SK-N-SH treated with all-trans-retinoic acid at 6 μM for 48 hours (cell line): Measurements from ENCODE around the gene WDR91.

Experiments
- ATAC-seq: fragments of 200-7000 bp; cut with Tn5 transposase; 3 replicates; pipeline ENCODE4 v1.9.1; 2020; ENCODE audit warnings: mild to moderate bottlenecking, moderate library complexity
- ARNTL ChIP-seq: fragments of 450-650 bp; formaldehyde crosslinking; IDR thresholded peaks from 2 replicates; pipeline ENCODE4 v1.5.0; 2020; ENCODE audit warnings: low read depth, mild to moderate bottlenecking, moderate library complexity, borderline replicate concordance
- BACH2 ChIP-seq: fragments of 250-450 bp; sonication (Bioruptor Pico); IDR thresholded peaks from 2 replicates; pipeline ENCODE4 v1.9.0; 2021; ENCODE audit warnings: mild to moderate bottlenecking, borderline replicate concordance
- CSDC2 ChIP-seq: fragments of 250-450 bp; sonication (Bioruptor Pico); IDR thresholded peaks from 2 replicates; pipeline ENCODE4 v1.5.0; 2020; ENCODE audit warnings: mild to moderate bottlenecking, moderate library complexity
- CSRNP3 ChIP-seq: fragments of 250-450 bp; sonication (Bioruptor Pico); IDR thresholded peaks from 2 replicates; pipeline ENCODE4 v1.5.1; 2021; ENCODE audit warnings: mild to moderate bottlenecking, moderate library complexity
- GLIS3 ChIP-seq: fragments of 250-450 bp; sonication (Bioruptor Pico); IDR thresholded peaks from 2 replicates; pipeline ENCODE4 v1.5.0; 2020; ENCODE audit warnings: mild to moderate bottlenecking, moderate library complexity
- OSR1 ChIP-seq: fragments of 250-450 bp; sonication (Bioruptor Pico); IDR thresholded peaks from 2 replicates; pipeline ENCODE4 v1.8.0; 2022; ENCODE audit warnings: moderate library complexity, mild to moderate bottlenecking, inconsistent platforms
- POU6F1 ChIP-seq: fragments of 250-450 bp; sonication (Bioruptor Pico); IDR thresholded peaks from 2 replicates; pipeline ENCODE4 v1.8.0; 2021; ENCODE audit warnings: low read depth, mild to moderate bottlenecking, moderate library complexity, borderline replicate concordance
- PPARA ChIP-seq: fragments of 250-450 bp; sonication (Bioruptor Pico); IDR thresholded peaks from 2 replicates; pipeline ENCODE4 v1.5.0; 2020; ENCODE audit warnings: mild to moderate bottlenecking, borderline replicate concordance
- RARB ChIP-seq: fragments of 250-450 bp; sonication (Bioruptor Pico); IDR thresholded peaks from 2 replicates; pipeline ENCODE4 v1.8.0; 2021; ENCODE audit warnings: mild to moderate bottlenecking, moderate library complexity
- SNAI2 ChIP-seq: fragments of 250-450 bp; sonication (Bioruptor Pico); IDR thresholded peaks from 2 replicates; pipeline ENCODE4 v1.5.0; 2020; ENCODE audit warnings: mild to moderate bottlenecking, moderate library complexity
- TCF4 ChIP-seq: fragments of 250-450 bp; sonication (Bioruptor Pico); IDR thresholded peaks from 2 replicates; pipeline ENCODE4 v1.8.0; 2021; ENCODE audit warnings: mild to moderate bottlenecking, moderate library complexity, borderline replicate concordance
- TOX ChIP-seq: fragments of 250-450 bp; sonication (Bioruptor Pico); IDR thresholded peaks from 2 replicates; pipeline ENCODE4 v1.8.0; 2021; ENCODE audit warnings: mild to moderate bottlenecking, moderate library complexity, borderline replicate concordance
- TSHZ2 ChIP-seq: fragments of 250-450 bp; sonication (Bioruptor Pico); IDR thresholded peaks from 2 replicates; pipeline ENCODE4 v1.5.0; 2020; ENCODE audit warnings: mild to moderate bottlenecking, moderate library complexity
- ZC3H10 ChIP-seq: fragments of 250-450 bp; sonication (Bioruptor Pico); IDR thresholded peaks from 2 replicates; pipeline ENCODE4 v1.5.1; 2021; ENCODE audit warnings: mild to moderate bottlenecking, moderate library complexity
- ZFP30 ChIP-seq: fragments of 450-650 bp; formaldehyde crosslinking; IDR thresholded peaks from 2 replicates; pipeline ENCODE4 v1.5.0; 2022; ENCODE audit warnings: mild to moderate bottlenecking, moderate library complexity
- ZNF565 ChIP-seq: fragments of 450-650 bp; formaldehyde crosslinking; conservative IDR thresholded peaks from 2 replicates; pipeline ENCODE4 v1.5.0; 2020; ENCODE audit warnings: low read depth, mild to moderate bottlenecking, moderate library complexity
- ZNF70 ChIP-seq: fragments of 450-650 bp; formaldehyde crosslinking; IDR thresholded peaks from 2 replicates; pipeline ENCODE4 v1.5.0; 2020; ENCODE audit warnings: mild to moderate bottlenecking, moderate library complexity
- ZNF8 ChIP-seq: fragments of 450-650 bp; formaldehyde crosslinking; IDR thresholded peaks from 2 replicates; pipeline ENCODE4 v1.5.0; 2020; ENCODE audit warnings: mild to moderate bottlenecking, moderate library complexity
- TF ChIP-seq, protein P1 (sequence below): fragments of 250-450 bp; sonication (Bioruptor Pico); IDR thresholded peaks from 2 replicates; pipeline ENCODE4 v1.5.1; 2020; ENCODE audit warnings: low read depth, mild to moderate bottlenecking, moderate library complexity

Gene WDR91

DNA sequence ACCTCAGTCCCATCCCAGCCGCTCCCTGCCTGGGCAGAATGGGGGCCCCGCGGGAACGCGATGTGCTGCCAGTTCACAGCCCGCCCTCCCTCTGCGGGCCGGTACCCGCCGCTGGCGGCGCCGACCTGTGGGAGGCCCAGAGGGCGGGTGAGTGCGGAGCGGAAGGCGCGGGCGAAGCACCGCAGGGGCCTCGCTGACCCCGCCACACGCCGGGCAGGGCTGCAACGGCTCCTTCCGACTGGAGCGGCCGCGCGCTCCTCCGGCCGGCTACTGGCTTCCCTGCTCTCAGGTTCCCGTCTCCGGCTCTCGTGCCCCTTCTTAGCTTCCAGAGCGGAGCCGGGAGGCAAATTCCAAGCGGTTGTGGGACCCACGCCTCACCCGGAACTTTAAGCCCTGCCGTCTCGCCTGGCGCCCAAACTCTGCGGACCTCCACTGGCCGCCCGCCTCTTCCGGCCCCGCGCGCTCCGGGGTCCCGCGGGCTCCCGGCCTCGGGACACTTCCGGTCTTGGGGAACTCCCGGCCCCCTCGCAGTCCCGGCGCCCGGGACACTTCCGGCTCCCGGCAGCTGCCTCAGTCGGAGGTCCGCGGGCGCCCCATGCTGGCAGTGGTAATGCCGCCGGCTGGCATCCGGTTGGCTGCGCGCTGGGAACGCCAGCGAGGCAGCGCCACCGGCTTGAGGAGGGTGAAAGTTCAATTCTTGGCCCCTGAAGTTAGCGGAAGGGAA is 40.9 kb downstream of the WDR91 start, which contains the start of gene CYREN (continued):
- TF ChIP-seq ARNTL (CRISPR knock-in tag) (no peak), TOX (no peak), ZFP30 (CRISPR knock-in tag) (no peak; the same call in 1 of the 2 replicates), RARB (CRISPR knock-in tag) (peak; percentile 51; the same call in 1 of the 2 replicates), BACH2 (CRISPR knock-in tag) (no peak)
- TF ChIP-seq, all 23 proteins: peak for 7

GRCh38 chr7:135169964-135170273 is 41.4 kb downstream of the WDR91 start:
- ATAC-seq: no peak; the same call in 2 of the 3 replicates

GRCh38 chr7:135169141-135169963 is 42.0 kb downstream of the WDR91 start:
- TF ChIP-seq ZC3H10 (CRISPR knock-in tag) (no peak), TCF4 (no peak), GLIS3 (CRISPR knock-in tag) (no peak), ARNTL (CRISPR knock-in tag) (no peak), CSDC2 (CRISPR knock-in tag) (no peak), BACH2 (CRISPR knock-in tag) (no peak), ZNF8 (no peak), TOX (no peak), PPARA (CRISPR knock-in tag) (no peak), SNAI2 (CRISPR knock-in tag) (no peak), TSHZ2 (CRISPR knock-in tag) (no peak), OSR1 (no peak)
- TF ChIP-seq, protein P1, sequence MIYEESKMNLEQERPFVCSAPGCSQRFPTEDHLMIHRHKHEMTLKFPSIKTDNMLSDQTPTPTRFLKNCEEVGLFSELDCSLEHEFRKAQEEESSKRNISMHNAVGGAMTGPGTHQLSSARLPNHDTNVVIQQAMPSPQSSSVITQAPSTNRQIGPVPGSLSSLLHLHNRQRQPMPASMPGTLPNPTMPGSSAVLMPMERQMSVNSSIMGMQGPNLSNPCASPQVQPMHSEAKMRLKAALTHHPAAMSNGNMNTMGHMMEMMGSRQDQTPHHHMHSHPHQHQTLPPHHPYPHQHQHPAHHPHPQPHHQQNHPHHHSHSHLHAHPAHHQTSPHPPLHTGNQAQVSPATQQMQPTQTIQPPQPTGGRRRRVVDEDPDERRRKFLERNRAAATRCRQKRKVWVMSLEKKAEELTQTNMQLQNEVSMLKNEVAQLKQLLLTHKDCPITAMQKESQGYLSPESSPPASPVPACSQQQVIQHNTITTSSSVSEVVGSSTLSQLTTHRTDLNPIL (CRISPR knock-in tag): no peak
- ATAC-seq: no peak

More at GRCh38 chr7:135169964-135170273, 41.4 kb downstream of the WDR91 start:
- TF ChIP-seq CSRNP3 (CRISPR knock-in tag): no peak
- TF ChIP-seq ZNF70 (CRISPR knock-in tag): no peak
- TF ChIP-seq ZFP30 (CRISPR knock-in tag): no peak
- TF ChIP-seq SNAI2 (CRISPR knock-in tag): no peak
- TF ChIP-seq RARB (CRISPR knock-in tag): no peak
- no peak for TF ChIP-seq POU6F1 (CRISPR knock-in tag)
- no peak for TF ChIP-seq ZNF565 (CRISPR knock-in tag)
- TF ChIP-seq ZNF8: no peak
- no peak for TF ChIP-seq ARNTL (CRISPR knock-in tag)
- no peak for TF ChIP-seq ZC3H10 (CRISPR knock-in tag)
- TF ChIP-seq, protein P1 (CRISPR knock-in tag): no peak
